ENCODE data around the gene MEOX1.
"Not testable (repeated sequence)": the region's sequence is repeated elsewhere in the genome, so short reads cannot be mapped to it uniquely, and the experiment has no call there.

DNA sequence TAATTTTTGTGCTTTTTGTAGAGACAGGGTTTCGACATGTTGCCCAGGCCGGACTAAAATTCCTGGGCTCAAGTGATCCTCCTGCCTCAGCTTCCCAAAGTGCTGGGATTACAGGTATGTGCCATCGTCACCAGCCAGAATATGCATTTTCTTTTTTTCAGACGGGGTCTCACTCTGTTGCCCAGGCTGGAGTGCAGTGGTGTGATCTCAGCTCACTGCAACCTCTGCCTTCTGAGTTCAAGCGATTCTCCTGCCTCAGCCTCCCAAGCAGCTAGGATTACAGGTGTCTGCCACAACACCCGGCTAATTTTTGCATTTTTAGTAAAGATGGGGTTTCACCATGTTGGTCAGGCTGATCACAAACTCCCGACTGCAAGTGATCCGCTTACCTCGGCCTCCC is 25.2 kb upstream of the MEOX1 start:
- not testable (repeated sequence) for TF ChIP-seq EZH2phosphoT487 (IDR thresholded peaks at IDR 0.05; ENCODE audit: insufficient read depth, low read depth); EZH2 (IDR thresholded peaks at IDR 0.05; ENCODE audit: insufficient read depth, poor library complexity, severe bottlenecking)
